ENCODE data around the gene CRYL1. TPM values are rescaled to one million over a fixed set of nuclear protein-coding genes. Genes with fewer than 3 reads are reported as not detected.

Gene CRYL1
- total and polyA plus RNA-seq, 7 donors: 6.4 to 18.5 (median 12.9) TPM

DNA sequence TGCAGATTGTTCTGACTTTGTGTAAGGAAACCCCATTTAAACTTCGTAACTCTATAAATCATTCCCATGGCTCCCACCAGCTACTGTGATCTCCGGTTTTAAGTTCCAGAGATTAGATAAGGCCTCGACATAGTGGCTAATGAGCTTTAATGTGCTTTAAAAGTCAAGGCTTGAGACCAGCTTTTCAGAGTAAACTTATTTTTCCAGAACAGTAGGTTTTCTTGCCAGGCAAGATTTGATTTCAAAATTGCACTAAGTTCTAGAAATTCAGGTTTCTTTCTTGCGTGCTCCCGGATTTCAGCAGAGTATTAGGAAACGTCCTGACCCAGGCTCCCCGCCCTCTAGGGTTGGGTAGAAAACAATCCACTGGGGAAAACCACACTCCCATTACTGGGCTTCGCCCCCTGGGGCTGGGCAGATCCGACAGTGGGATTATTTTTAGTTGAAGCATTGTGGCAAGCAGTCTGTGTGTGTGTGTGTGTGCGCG, 43.3 kb downstream of the CRYL1 start:
- H3K36me3 ChIP-seq (ENCODE audit: insufficient read depth in 1 of 2, low read depth in 1 of 2): peaks cover 0 to 9% of the 10 kb centered on the region in 2 donors
- ATAC-seq (no peak), DNase-seq (no peak)
- 70 to 82% (median 76%) methylated on average over 11 of the region's 11 CpGs for WGBS, 3 donors
- H3K4me3 ChIP-seq: no peak overlapping the region
- no peaks in the 10 kb centered on the region for H3K27me3 ChIP-seq (ENCODE audit: insufficient read depth in 3 of 3, low read length in 2 of 3)
- H3K4me1 ChIP-seq: no peaks in the 10 kb centered on the region
- intact Hi-C loops (cut with DNase I): no loop called here
- TF ChIP-seq, protein P1, sequence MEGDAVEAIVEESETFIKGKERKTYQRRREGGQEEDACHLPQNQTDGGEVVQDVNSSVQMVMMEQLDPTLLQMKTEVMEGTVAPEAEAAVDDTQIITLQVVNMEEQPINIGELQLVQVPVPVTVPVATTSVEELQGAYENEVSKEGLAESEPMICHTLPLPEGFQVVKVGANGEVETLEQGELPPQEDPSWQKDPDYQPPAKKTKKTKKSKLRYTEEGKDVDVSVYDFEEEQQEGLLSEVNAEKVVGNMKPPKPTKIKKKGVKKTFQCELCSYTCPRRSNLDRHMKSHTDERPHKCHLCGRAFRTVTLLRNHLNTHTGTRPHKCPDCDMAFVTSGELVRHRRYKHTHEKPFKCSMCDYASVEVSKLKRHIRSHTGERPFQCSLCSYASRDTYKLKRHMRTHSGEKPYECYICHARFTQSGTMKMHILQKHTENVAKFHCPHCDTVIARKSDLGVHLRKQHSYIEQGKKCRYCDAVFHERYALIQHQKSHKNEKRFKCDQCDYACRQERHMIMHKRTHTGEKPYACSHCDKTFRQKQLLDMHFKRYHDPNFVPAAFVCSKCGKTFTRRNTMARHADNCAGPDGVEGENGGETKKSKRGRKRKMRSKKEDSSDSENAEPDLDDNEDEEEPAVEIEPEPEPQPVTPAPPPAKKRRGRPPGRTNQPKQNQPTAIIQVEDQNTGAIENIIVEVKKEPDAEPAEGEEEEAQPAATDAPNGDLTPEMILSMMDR (IDR thresholded peaks at IDR 0.05): no peak
- H3K9me3 ChIP-seq: no peaks in the 10 kb centered on the region
- H3K27ac ChIP-seq: no peak overlapping the region

GRCh38 chr13:20477394-20477793, 48.3 kb downstream of the CRYL1 start:
- no peaks in the 10 kb centered on the region for H3K27me3 ChIP-seq (ENCODE audit: insufficient read depth in 3 of 3, low read length in 2 of 3)

GRCh38 chr13:20475927-20476691, 49.5 kb downstream of the CRYL1 start:
- Histone ChIP-seq H3K27ac (no peak overlapping the region), H3K27me3 (ENCODE audit: insufficient read depth in 3 of 3, low read length in 2 of 3) (no peaks in the 10 kb centered on the region), H3K36me3 (ENCODE audit: insufficient read depth in 1 of 2, low read depth in 1 of 2) (peaks cover 0 to 3% of the 10 kb centered on the region in 2 donors), H3K9me3 (no peaks in the 10 kb centered on the region), H3K4me3 (no peak overlapping the region), H3K4me1 (no peaks in the 10 kb centered on the region)
- ATAC-seq: peak in 3 of 4 donors; percentile 21 to 46 (median 23)
- intact Hi-C loops (cut with DNase I): no loop called here
- WGBS, 3 donors: 69 to 72% (median 69%) methylated on average over 18 of the region's 18 CpGs
- TF ChIP-seq, protein P1 (IDR thresholded peaks at IDR 0.05): no peak
- no peak for DNase-seq

More at GRCh38 chr13:20477394-20477793, 48.3 kb downstream of the CRYL1 start:
- H3K4me1 ChIP-seq: no peaks in the 10 kb centered on the region
- H3K36me3 ChIP-seq (ENCODE audit: insufficient read depth in 1 of 2, low read depth in 1 of 2): peaks cover 0 to 3% of the 10 kb centered on the region in 2 donors
- 83 to 99% (median 98%) methylated on average over 3 of the region's 3 CpGs for WGBS, 3 donors
- H3K4me3 ChIP-seq: no peak overlapping the region
- intact Hi-C loops (cut with DNase I): no loop called here
- no peak for DNase-seq
- TF ChIP-seq, protein P1 (IDR thresholded peaks at IDR 0.05): no peak
- ATAC-seq: no peak
- no peaks in the 10 kb centered on the region for H3K9me3 ChIP-seq
- H3K27ac ChIP-seq: no peak overlapping the region

GRCh38 chr13:20474515-20474914, 51.1 kb downstream of the CRYL1 start:
- Histone ChIP-seq H3K27me3 (ENCODE audit: insufficient read depth in 3 of 3, low read length in 2 of 3) (no peaks in the 10 kb centered on the region), H3K4me3 (no peak overlapping the region), H3K4me1 (no peaks in the 10 kb centered on the region), H3K9me3 (no peaks in the 10 kb centered on the region), H3K27ac (no peak overlapping the region), H3K36me3 (ENCODE audit: insufficient read depth in 1 of 2, low read depth in 1 of 2) (peaks cover 0 to 3% of the 10 kb centered on the region in 2 donors)
- TF ChIP-seq, protein P1 (IDR thresholded peaks at IDR 0.05): no peak
- ATAC-seq: no peak
- intact Hi-C loops (cut with DNase I): no loop called here
- WGBS, 3 donors: 90 to 95% (median 94%) methylated on average over 3 of the region's 3 CpGs
- no peak for DNase-seq

Data from psoas muscle (tissue), 8 donors.